Calu3 (cell line): ENCODE results near the gene KANK4. TPM values are rescaled to one million over a fixed set of nuclear protein-coding genes. Genes with fewer than 3 reads are reported as not detected.

Experiments used
- BruUV-seq: library from RNA; stranded (reverse); fragments of 400-500 nt; replicated peaks from 2 replicates; lab custom pipeline; 2021; lab: Mats Ljungman, UMichigan
- CTCF ChIA-PET: fragments of 300-600 bp; sonication (Branson Sonifier 250); formaldehyde crosslinking; loops from one replicate; lab custom pipeline; 2022; ENCODE audit warnings: antibody characterized with exemption; lab: Charles Lee
- DNase-seq: peaks from one replicate; pipeline ENCODE4 v3.0.0; 2022
- H3K27ac Mint-ChIP-seq: one replicate; pipeline ENCODE4 v1.8.0; 2022; ENCODE audit warnings: mixed read lengths; ENCODE audit not compliant: unreplicated experiment
- H3K27me3 Mint-ChIP-seq: one replicate; pipeline ENCODE4 v1.8.0; 2022; ENCODE audit warnings: mixed read lengths; ENCODE audit not compliant: unreplicated experiment
- H3K36me3 Mint-ChIP-seq: one replicate; pipeline ENCODE4 v1.8.0; 2022; ENCODE audit warnings: mild to moderate bottlenecking, moderate library complexity, mixed read lengths; ENCODE audit not compliant: insufficient read depth, unreplicated experiment
- H3K4me1 Mint-ChIP-seq: one replicate; pipeline ENCODE4 v1.8.0; 2022; ENCODE audit warnings: mild to moderate bottlenecking, low read depth, mixed read lengths; ENCODE audit not compliant: unreplicated experiment
- H3K4me3 Mint-ChIP-seq: one replicate; pipeline ENCODE4 v1.8.0; 2022; ENCODE audit warnings: mild to moderate bottlenecking, low read depth, moderate library complexity, mixed read lengths; ENCODE audit not compliant: unreplicated experiment
- H3K9me3 Mint-ChIP-seq: one replicate; pipeline ENCODE4 v1.8.0; 2022; ENCODE audit warnings: low read depth, mixed read lengths; ENCODE audit not compliant: unreplicated experiment
- CTCF ChIP-seq: fragments of 200-600 bp; IDR thresholded peaks from one replicate; pipeline ENCODE4 v1.8.0; 2022; ENCODE audit warnings: antibody characterized with exemption; ENCODE audit not compliant: unreplicated experiment
- intact Hi-C: fragments of 100-400 bp; cut with micrococcal nuclease; formaldehyde crosslinking; loops from one replicate; pipeline ENCODE4 v1.10.0; 2022; ENCODE audit not compliant: unreplicated experiment
- total RNA-seq: library from RNA; stranded (reverse); gene quantifications from 2 replicates; pipeline ENCODE4 v1.2.3, GENCODE V29; 2022

The KANK4 gene
- total RNA-seq, 1 experiment from 2014 or later = not detected

- H3K4me1 Mint-ChIP-seq = no peaks in the 10 kb centered on the region
- H3K4me3 Mint-ChIP-seq = no peak overlapping the region
- CTCF ChIA-PET = no interaction called here
- no peak for TF ChIP-seq CTCF
- DNase-seq = no peak
- peaks cover 43% of the 10 kb centered on the region for H3K27me3 Mint-ChIP-seq
- no peaks in the 10 kb centered on the region for H3K36me3 Mint-ChIP-seq
- H3K9me3 Mint-ChIP-seq = no peaks in the 10 kb centered on the region
- H3K27ac Mint-ChIP-seq = no peak overlapping the region
- intact Hi-C loops = no loop called here
- no TSS peak for BruUV-seq
Measured at GRCh38 chr1:62333441-62333840, 14.2 kb upstream of the KANK4 start.

GRCh38 chr1:62327360-62328055 is 8.3 kb upstream of the KANK4 start:
- intact Hi-C loops = no loop called here
- H3K4me1 Mint-ChIP-seq = no peaks in the 10 kb centered on the region
- TF ChIP-seq CTCF = no peak
- DNase-seq = no peak
- BruUV-seq = no TSS peak
- H3K9me3 Mint-ChIP-seq = no peaks in the 10 kb centered on the region
- CTCF ChIA-PET = no interaction called here
- no peaks in the 10 kb centered on the region for H3K36me3 Mint-ChIP-seq
- no peak overlapping the region for H3K27ac Mint-ChIP-seq
- peaks cover 22% of the 10 kb centered on the region for H3K27me3 Mint-ChIP-seq
- H3K4me3 Mint-ChIP-seq = no peak overlapping the region

GRCh38 chr1:62325681-62326080 is 6.4 kb upstream of the KANK4 start:
- no TSS peak for BruUV-seq
- no peaks in the 10 kb centered on the region for H3K4me1 Mint-ChIP-seq
- CTCF ChIA-PET = no interaction called here
- no peak for DNase-seq
- H3K27me3 Mint-ChIP-seq = peaks cover 15% of the 10 kb centered on the region
- no peak for TF ChIP-seq CTCF
- H3K4me3 Mint-ChIP-seq = no peak overlapping the region
- intact Hi-C loops = no loop called here
- H3K27ac Mint-ChIP-seq = no peak overlapping the region
- H3K36me3 Mint-ChIP-seq = no peaks in the 10 kb centered on the region
- no peaks in the 10 kb centered on the region for H3K9me3 Mint-ChIP-seq

GRCh38 chr1:62325081-62325480 is 5.8 kb upstream of the KANK4 start:
- CTCF ChIA-PET = no interaction called here
- DNase-seq = no peak
- no peaks in the 10 kb centered on the region for H3K36me3 Mint-ChIP-seq
- peaks cover 15% of the 10 kb centered on the region for H3K27me3 Mint-ChIP-seq
- H3K4me3 Mint-ChIP-seq = no peak overlapping the region
- no peaks in the 10 kb centered on the region for H3K4me1 Mint-ChIP-seq
- H3K9me3 Mint-ChIP-seq = no peaks in the 10 kb centered on the region
- intact Hi-C loops = no loop called here
- no TSS peak for BruUV-seq
- no peak overlapping the region for H3K27ac Mint-ChIP-seq
- TF ChIP-seq CTCF = no peak
